Thoracic aorta (tissue), 2 donors: ENCODE measurements around the gene CENPU. TPM values are rescaled to one million over a fixed set of nuclear protein-coding genes. Genes with fewer than 3 reads are reported as not detected.

Source experiments
- ATAC-seq: fragments of 150-250 bp; one replicate; pipeline ENCODE4 v1.8.0; 2017; ENCODE audit warnings: low read depth; ENCODE audit not compliant: insufficient number of reproducible peaks, low FRiP score
- DNase-seq: peaks from one replicate; pipeline ENCODE4 v3.0.0-alpha.2; 2020; ENCODE audit warnings: low spot score
- H3K27ac ChIP-seq, 2 donors: fragments of 200-600 bp; sonication (generic); 1 replicate in 1 of 2; 2 replicates in 1 of 2; pipeline ENCODE4 v1.5.1; 2016; ENCODE audit warnings: mild to moderate bottlenecking in 2 of 2, moderate library complexity in 2 of 2
- H3K27me3 ChIP-seq: fragments of 200-600 bp; sonication (generic); replicated peaks from 2 replicates; pipeline ENCODE4 v1.6.0; 2016; ENCODE audit warnings: mild to moderate bottlenecking; ENCODE audit not compliant: insufficient read depth
- H3K36me3 ChIP-seq: fragments of 200-600 bp; sonication (generic); one replicate; pipeline ENCODE4 v1.5.1; 2016
- H3K4me1 ChIP-seq, 2 donors: fragments of 200-600 bp; sonication (generic); 1 replicate in 1 of 2; 2 replicates in 1 of 2; pipeline versions ENCODE4 v1.5.1 to v1.6.0; 2016; ENCODE audit warnings: low read depth in 2 of 2, mild to moderate bottlenecking in 1 of 2; ENCODE audit not compliant: control insufficient read depth in 1 of 2
- H3K4me3 ChIP-seq: fragments of 200-600 bp; sonication (generic); 2 replicates; pipeline ENCODE4 v1.5.1; 2016; ENCODE audit warnings: mild to moderate bottlenecking
- H3K9me3 ChIP-seq: fragments of 200-600 bp; sonication (generic); 2 replicates; pipeline ENCODE4 v1.5.1; 2016
- total RNA-seq, 2 donors: library from RNA; depleted of rRNA; stranded (reverse); fragments of >200 nt; gene quantifications; one replicate each; pipeline versions ENCODE4 v1.1.0 to v1.2.3, GENCODE V29; 2016
- TF ChIP-seq, protein P1 (sequence below): fragments of 200-600 bp; sonication (generic); IDR thresholded peaks from one replicate; pipeline ENCODE4 v1.5.1; 2019; ENCODE audit warnings: antibody characterized with exemption

CENPU gene
- total RNA-seq, 2 donors from 2014 or later: 1.4 to 2.0 TPM

DNA sequence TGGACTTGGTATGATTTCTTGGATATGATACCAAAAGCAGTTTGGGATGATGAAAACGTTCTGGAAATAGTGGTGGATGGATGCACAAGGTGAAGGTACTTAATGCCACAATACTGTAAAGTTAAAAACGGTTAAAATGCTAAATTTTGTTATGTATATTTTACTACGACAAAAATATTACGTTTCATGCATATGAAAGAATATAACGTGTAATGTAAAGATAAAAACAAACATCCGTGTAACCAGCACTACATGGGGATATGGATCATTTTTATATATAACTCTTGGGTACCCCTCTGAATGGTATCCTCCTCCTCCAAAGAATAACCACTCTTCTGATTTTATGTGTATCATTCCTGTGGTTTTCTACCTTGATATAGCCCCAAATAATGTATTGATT lies 862 bp upstream of the CENPU start:
- Histone ChIP-seq H3K36me3 (no peaks in the 10 kb centered on the region), H3K27me3 (no peaks in the 10 kb centered on the region), H3K9me3 (no peaks in the 10 kb centered on the region), H3K4me1 (peaks cover 3 to 12% of the 10 kb centered on the region in 2 donors), H3K4me3 (peak overlapping the region; percentile 73), H3K27ac (no peak overlapping the region)
- TF ChIP-seq, protein P1, sequence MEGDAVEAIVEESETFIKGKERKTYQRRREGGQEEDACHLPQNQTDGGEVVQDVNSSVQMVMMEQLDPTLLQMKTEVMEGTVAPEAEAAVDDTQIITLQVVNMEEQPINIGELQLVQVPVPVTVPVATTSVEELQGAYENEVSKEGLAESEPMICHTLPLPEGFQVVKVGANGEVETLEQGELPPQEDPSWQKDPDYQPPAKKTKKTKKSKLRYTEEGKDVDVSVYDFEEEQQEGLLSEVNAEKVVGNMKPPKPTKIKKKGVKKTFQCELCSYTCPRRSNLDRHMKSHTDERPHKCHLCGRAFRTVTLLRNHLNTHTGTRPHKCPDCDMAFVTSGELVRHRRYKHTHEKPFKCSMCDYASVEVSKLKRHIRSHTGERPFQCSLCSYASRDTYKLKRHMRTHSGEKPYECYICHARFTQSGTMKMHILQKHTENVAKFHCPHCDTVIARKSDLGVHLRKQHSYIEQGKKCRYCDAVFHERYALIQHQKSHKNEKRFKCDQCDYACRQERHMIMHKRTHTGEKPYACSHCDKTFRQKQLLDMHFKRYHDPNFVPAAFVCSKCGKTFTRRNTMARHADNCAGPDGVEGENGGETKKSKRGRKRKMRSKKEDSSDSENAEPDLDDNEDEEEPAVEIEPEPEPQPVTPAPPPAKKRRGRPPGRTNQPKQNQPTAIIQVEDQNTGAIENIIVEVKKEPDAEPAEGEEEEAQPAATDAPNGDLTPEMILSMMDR: no peak
- DNase-seq (no peak), ATAC-seq (no peak)

DNA sequence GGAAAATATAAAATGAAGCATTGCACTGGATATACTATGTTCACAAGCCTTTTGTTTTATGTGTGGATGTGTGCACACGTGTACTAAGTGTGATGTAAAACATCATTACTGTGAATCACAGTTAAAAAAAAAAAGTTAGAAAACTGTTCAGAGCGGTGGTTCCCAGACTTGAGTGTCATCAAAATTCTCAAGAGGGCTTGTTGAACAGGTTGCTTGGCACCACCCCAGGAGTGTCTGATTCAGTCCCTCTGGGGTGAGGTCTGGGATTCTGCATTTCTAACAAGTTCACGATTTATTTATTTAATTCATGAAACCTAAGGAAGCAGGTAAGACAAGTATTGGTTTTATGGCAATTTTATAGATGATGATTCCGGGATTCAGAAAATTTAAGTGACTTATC lies 1.8 kb downstream of the CENPU start:
- Histone ChIP-seq H3K9me3 (no peaks in the 10 kb centered on the region), H3K4me1 (peaks cover 3 to 12% of the 10 kb centered on the region in 2 donors), H3K4me3 (no peak overlapping the region), H3K27me3 (no peaks in the 10 kb centered on the region), H3K27ac (no peak overlapping the region), H3K36me3 (no peaks in the 10 kb centered on the region)
- no peak for DNase-seq
- TF ChIP-seq, protein P1: no peak
- ATAC-seq: no peak

DNA sequence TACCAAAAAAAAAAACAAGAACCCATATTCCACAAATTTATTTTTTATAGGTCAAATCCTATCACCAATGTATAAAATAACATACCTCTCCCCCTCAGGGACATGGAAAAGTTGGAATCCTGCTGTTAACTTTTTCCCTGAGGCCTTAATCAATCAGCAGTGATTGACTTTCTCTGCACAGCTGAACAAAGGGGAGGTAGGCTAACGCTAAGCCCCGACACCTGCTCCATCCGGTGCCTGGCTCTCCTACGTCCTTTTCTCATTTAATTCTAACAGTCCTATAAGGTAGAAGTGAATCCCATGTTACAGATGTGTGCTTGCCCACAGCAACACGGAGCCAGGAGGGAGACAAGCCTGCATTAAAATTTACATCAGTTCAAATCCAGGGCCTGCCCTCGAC lies 2.8 kb downstream of the CENPU start:
- TF ChIP-seq, protein P1: no peak
- Histone ChIP-seq H3K9me3 (no peaks in the 10 kb centered on the region), H3K36me3 (no peaks in the 10 kb centered on the region), H3K27me3 (no peaks in the 10 kb centered on the region), H3K27ac (no peak overlapping the region), H3K4me1 (peaks cover 3 to 12% of the 10 kb centered on the region in 2 donors), H3K4me3 (no peak overlapping the region)
- ATAC-seq (no peak), DNase-seq (no peak)

DNA sequence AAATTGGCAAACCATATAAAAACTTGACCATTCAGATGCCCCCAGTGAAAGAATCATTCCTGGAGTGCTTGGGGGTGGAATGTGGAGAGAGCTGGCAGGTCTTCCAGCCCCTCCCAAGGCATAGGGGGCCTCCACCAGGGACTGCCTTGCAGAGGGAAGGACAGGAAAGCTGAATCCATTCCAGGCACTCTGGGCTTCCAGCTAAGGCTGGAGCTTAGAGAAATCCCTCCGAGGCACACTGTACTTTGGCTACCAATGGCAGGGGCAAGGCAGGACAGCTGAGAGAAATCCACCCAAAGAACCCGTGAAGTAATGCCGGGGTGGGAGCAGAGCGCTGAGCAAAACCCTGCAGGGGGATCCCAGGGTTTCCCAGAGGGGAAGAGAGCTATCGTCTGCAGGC lies 4.0 kb downstream of the CENPU start:
- Histone ChIP-seq H3K4me3 (no peak overlapping the region), H3K4me1 (peaks cover 3 to 12% of the 10 kb centered on the region in 2 donors), H3K9me3 (no peaks in the 10 kb centered on the region), H3K27ac (no peak overlapping the region), H3K36me3 (no peaks in the 10 kb centered on the region), H3K27me3 (no peaks in the 10 kb centered on the region)
- TF ChIP-seq, protein P1: no peak
- DNase-seq (no peak), ATAC-seq (no peak)

DNA sequence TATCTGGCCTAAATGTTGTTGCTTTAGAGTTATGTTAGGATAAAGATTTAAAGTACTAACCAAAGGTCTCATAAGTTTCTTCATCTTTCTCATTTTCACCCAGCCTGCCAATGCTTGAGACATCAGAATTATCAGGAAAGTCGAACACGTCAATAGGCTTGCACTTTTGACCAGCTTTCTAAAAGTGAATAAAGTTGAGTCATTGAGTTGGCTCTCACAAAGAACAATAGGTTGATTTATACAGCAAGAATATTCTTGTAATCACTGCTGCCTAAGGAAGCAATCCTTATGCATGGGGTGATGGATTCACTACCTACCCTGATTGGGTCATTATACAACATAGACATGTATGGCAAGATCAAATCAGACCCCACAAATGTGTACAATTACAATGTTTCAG lies 5.0 kb downstream of the CENPU start:
- TF ChIP-seq, protein P1: no peak
- Histone ChIP-seq H3K27ac (no peak overlapping the region), H3K27me3 (no peaks in the 10 kb centered on the region), H3K9me3 (no peaks in the 10 kb centered on the region), H3K4me1 (peaks cover 3 to 12% of the 10 kb centered on the region in 2 donors), H3K4me3 (no peak overlapping the region), H3K36me3 (no peaks in the 10 kb centered on the region)
- DNase-seq (no peak), ATAC-seq (no peak)
